Measurements from ENCODE around the gene COX7A2. TPM values are rescaled to one million over a fixed set of nuclear protein-coding genes. Genes with fewer than 3 reads are reported as not detected.

The COX7A2 gene
- total and polyA plus RNA-seq, 10 of the 15 experiments (the other 5 are each of a cell fraction or from before 2014, with no cell fraction given): 199 to 1,834 (median 576) TPM

Other genes starting within 250 kb of the COX7A2 start
- under 0.01 TPM in 1 of 2 replicates, not detected in the other for gene COL12A1, start 37.7 kb downstream of the COX7A2 start, total RNA-seq (2014; rRNA removed)
- not detected in 2 replicates for gene COL12A1, start 37.7 kb downstream of the COX7A2 start, total RNA-seq (2014; rRNA removed; fragmentation: Illumina TruSeq; extraction: Trizol)
- 0.29 and 0.69 TPM in 2 replicates for gene COL12A1, start 37.7 kb downstream of the COX7A2 start, total RNA-seq (2021)
- gene COL12A1, start 37.7 kb downstream of the COX7A2 start, polyA plus RNA-seq (2011; rRNA removed): 0.03 TPM in 1 of 2 replicates, not detected in the other
- under 0.01 TPM in 1 of 2 replicates, not detected in the other for gene COL12A1, start 37.7 kb downstream of the COX7A2 start, polyA plus RNA-seq (2014; fragmentation: Illumina TruSeq; extraction: Trizol)
- gene COL12A1, start 37.7 kb downstream of the COX7A2 start, polyA plus RNA-seq (2014; fragmentation: Nextera tagmentation; extraction: Ambion mirVana): not detected
- not detected in 2 replicates for gene COL12A1, start 37.7 kb downstream of the COX7A2 start, polyA plus RNA-seq (2014; rRNA removed)
- under 1 TPM; 0.04 to 0.17 TPM for gene COL12A1, start 37.7 kb downstream of the COX7A2 start, polyA plus RNA-seq (2016; fragmentation: Nextera tagmentation; extraction: Ambion mirVana)
- gene TMEM30A, start 41.0 kb upstream of the COX7A2 start, total RNA-seq (2014; rRNA removed): 39.0 and 48.1 TPM in 2 replicates
- gene TMEM30A, start 41.0 kb upstream of the COX7A2 start, total RNA-seq (2014; rRNA removed; fragmentation: Illumina TruSeq; extraction: Trizol): 47.6 and 48.1 TPM in 2 replicates
- gene TMEM30A, start 41.0 kb upstream of the COX7A2 start, total RNA-seq (2021): 58.0 and 62.8 TPM in 2 replicates
- gene TMEM30A, start 41.0 kb upstream of the COX7A2 start, polyA plus RNA-seq (2011; rRNA removed): 43.9 and 69.5 TPM in 2 replicates
- gene TMEM30A, start 41.0 kb upstream of the COX7A2 start, polyA plus RNA-seq (2014; fragmentation: Illumina TruSeq; extraction: Trizol): 42.6 and 55.6 TPM in 2 replicates
- 10 to 100 TPM; 11.9 to 23.1 TPM for gene TMEM30A, start 41.0 kb upstream of the COX7A2 start, polyA plus RNA-seq (2014; fragmentation: Nextera tagmentation; extraction: Ambion mirVana)
- 24.3 and 28.3 TPM in 2 replicates for gene TMEM30A, start 41.0 kb upstream of the COX7A2 start, polyA plus RNA-seq (2014; rRNA removed)
- gene TMEM30A, start 41.0 kb upstream of the COX7A2 start, polyA plus RNA-seq (2016; fragmentation: Nextera tagmentation; extraction: Ambion mirVana): 10 to 100 TPM; 54.4 to 61.6 TPM
- 0.56 and 0.71 TPM in 2 replicates for gene FILIP1, start 250.0 kb upstream of the COX7A2 start, total RNA-seq (2014; rRNA removed)
- 0.92 and 0.98 TPM in 2 replicates for gene FILIP1, start 250.0 kb upstream of the COX7A2 start, total RNA-seq (2014; rRNA removed; fragmentation: Illumina TruSeq; extraction: Trizol)
- gene FILIP1, start 250.0 kb upstream of the COX7A2 start, total RNA-seq (2021): 0.43 and 0.54 TPM in 2 replicates
- 2.0 and 3.1 TPM in 2 replicates for gene FILIP1, start 250.0 kb upstream of the COX7A2 start, polyA plus RNA-seq (2011; rRNA removed)
- 0.48 and 0.74 TPM in 2 replicates for gene FILIP1, start 250.0 kb upstream of the COX7A2 start, polyA plus RNA-seq (2014; fragmentation: Illumina TruSeq; extraction: Trizol)
- under 1 TPM; 0.23 to 0.33 TPM for gene FILIP1, start 250.0 kb upstream of the COX7A2 start, polyA plus RNA-seq (2014; fragmentation: Nextera tagmentation; extraction: Ambion mirVana)
- 0.25 and 0.32 TPM in 2 replicates for gene FILIP1, start 250.0 kb upstream of the COX7A2 start, polyA plus RNA-seq (2014; rRNA removed)
- under 1 TPM; 0.29 to 0.40 TPM for gene FILIP1, start 250.0 kb upstream of the COX7A2 start, polyA plus RNA-seq (2016; fragmentation: Nextera tagmentation; extraction: Ambion mirVana)

Data from GM12878 (cell line).